HepG2 (cell line): ENCODE results near the gene USP34. TPM values are rescaled to one million over a fixed set of nuclear protein-coding genes. Genes with fewer than 3 reads are reported as not detected.

Experiments used
- HMG20B ChIP-seq: conservative IDR thresholded peaks from 2 replicates; pipeline ENCODE4 v1.6.1; 2016; ENCODE audit warnings: missing genetic modification reagents, missing compliant biosample characterization
- KAT7 ChIP-seq: IDR thresholded peaks from 2 replicates; pipeline ENCODE4 v1.6.1; 2018; ENCODE audit warnings: borderline replicate concordance, missing compliant biosample characterization
- MZF1 ChIP-seq: sonication (generic); formaldehyde crosslinking; IDR thresholded peaks from 2 replicates; pipeline ENCODE4 v1.8.1; 2023; ENCODE audit warnings: mild to moderate bottlenecking, missing genetic modification reagents, borderline replicate concordance
- SKI ChIP-seq: fragments of 450-650 bp; IDR thresholded peaks from one replicate; pipeline ENCODE4 v1.6.1; 2018; ENCODE audit warnings: mild to moderate bottlenecking; ENCODE audit not compliant: partially characterized antibody
- SPEN ChIP-seq: sonication (generic); formaldehyde crosslinking; IDR thresholded peaks from 2 replicates; pipeline ENCODE4 v1.5.1; 2020; ENCODE audit warnings: low read depth, mild to moderate bottlenecking, missing genetic modification reagents
- SSRP1 ChIP-seq: IDR thresholded peaks from 2 replicates; pipeline ENCODE4 v1.6.1; 2016; ENCODE audit warnings: control low read depth
- ZNF383 ChIP-seq: sonication (generic); formaldehyde crosslinking; IDR thresholded peaks from 2 replicates; pipeline ENCODE4 v1.4.0; 2020; ENCODE audit warnings: missing genetic modification reagents, mild to moderate bottlenecking, borderline replicate concordance
- ZNF589 ChIP-seq: sonication (generic); formaldehyde crosslinking; conservative IDR thresholded peaks from 2 replicates; pipeline ENCODE4 v1.8.0; 2022; ENCODE audit warnings: mild to moderate bottlenecking, moderate library complexity, missing genetic modification reagents
- polyA plus RNA-seq, 8 experiments: library from polyadenylated mRNA; depleted of rRNA in 3 of 8; stranded (reverse) in 7 of 8; unstranded in 1 of 8; fragments of >200 nt; fragmentation: Illumina TruSeq in 4 of 8; extraction: Trizol in 4 of 8; gene quantifications; 2 replicates each; pipeline versions ENCODE4 v1.2.1 to v1.2.3, GENCODE V29; 2011 to 2016; ENCODE audit warnings: low read depth in 4 of 8, missing spikeins in 1 of 8, mixed read lengths in 1 of 8; ENCODE audit not compliant: insufficient read depth in 1 of 8
- total RNA-seq, 5 experiments: library from RNA; depleted of rRNA; stranded (reverse); fragments of >200 nt; fragmentation: Illumina TruSeq; extraction: Trizol; gene quantifications; 2 replicates each; pipeline ENCODE4 v1.2.3, GENCODE V29; 2016; ENCODE audit warnings: low read depth in 1 of 5
- TF ChIP-seq, protein P1 (sequence below): sonication (generic); formaldehyde crosslinking; IDR thresholded peaks from 2 replicates; pipeline ENCODE4 v1.5.1; 2020; ENCODE audit warnings: missing genetic modification reagents, mild to moderate bottlenecking, borderline replicate concordance
- TF ChIP-seq, protein P2 (sequence below): conservative IDR thresholded peaks from 2 replicates; pipeline ENCODE4 v1.6.1; 2018; ENCODE audit warnings: missing genetic modification reagents
- TF ChIP-seq, protein P3 (sequence below): sonication (generic); formaldehyde crosslinking; IDR thresholded peaks from 2 replicates; pipeline ENCODE4 v1.4.0; 2020; ENCODE audit warnings: mild to moderate bottlenecking, missing genetic modification reagents
- TF ChIP-seq, protein P4 (sequence below): sonication (generic); formaldehyde crosslinking; IDR thresholded peaks from 2 replicates; pipeline ENCODE4 v1.4.0; 2020; ENCODE audit warnings: mild to moderate bottlenecking, missing genetic modification reagents
- TF ChIP-seq, protein P5 (sequence below): sonication (generic); formaldehyde crosslinking; IDR thresholded peaks from 2 replicates; pipeline ENCODE4 v1.4.0; 2020; ENCODE audit warnings: missing genetic modification reagents, borderline replicate concordance
- TF ChIP-seq, protein P6 (sequence below): sonication (generic); formaldehyde crosslinking; IDR thresholded peaks from 2 replicates; pipeline ENCODE4 v1.5.0; 2020; ENCODE audit warnings: mild to moderate bottlenecking, missing genetic modification reagents

Gene USP34
- total and polyA plus RNA-seq, 2 of the 13 experiments (the other 11 are each of a cell fraction or from before 2014, with no cell fraction given), result 99.2 to 100 TPM

DNA sequence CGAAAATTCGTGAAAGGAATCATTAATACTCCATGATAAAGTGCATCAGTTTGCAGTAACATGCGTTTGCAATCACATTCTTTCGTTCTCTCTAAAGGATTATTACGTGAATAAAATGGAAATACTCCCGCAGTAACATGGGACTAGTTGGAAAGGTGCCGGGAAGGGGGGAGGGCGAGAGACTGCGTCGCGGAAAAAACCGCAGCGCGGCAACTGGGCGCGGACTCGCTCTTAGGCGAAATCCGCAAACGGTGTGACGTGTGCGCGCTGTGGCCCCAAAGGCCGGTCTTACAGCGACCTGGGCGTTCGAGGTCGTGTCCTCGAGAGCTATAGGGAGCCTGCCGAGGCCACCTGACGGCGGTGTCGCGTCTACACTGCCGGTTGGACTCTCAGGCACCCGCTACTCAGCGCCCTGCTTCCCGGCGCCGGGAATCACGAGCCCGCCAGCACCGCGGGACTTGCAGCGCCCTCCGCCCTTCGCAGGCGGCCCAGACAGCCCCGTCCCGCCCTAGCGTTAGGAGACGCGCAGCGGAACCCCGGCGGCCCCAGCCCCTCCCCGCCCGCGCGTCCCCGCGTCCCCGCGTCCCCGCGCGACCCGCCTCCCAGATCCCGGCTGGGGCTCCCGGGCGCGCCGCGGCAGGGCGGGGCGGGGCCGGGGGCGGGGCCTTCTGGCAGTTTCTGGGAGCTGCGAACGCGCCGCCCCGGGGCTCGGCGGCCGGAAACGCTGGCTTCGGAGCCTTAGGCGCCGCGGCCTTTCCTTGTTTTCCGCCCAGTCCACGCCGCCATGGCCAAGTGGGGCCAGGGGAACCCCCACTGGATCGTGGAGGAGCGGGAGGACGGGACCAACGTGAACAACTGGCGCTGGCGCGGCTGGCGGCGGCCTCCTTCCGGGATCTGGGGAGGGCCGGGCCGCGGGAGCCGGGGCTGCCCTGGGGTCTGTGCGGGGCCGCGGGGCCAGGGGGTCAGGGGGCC lies 293.8 kb downstream of the USP34 start (continued):
- TF ChIP-seq, protein P1, sequence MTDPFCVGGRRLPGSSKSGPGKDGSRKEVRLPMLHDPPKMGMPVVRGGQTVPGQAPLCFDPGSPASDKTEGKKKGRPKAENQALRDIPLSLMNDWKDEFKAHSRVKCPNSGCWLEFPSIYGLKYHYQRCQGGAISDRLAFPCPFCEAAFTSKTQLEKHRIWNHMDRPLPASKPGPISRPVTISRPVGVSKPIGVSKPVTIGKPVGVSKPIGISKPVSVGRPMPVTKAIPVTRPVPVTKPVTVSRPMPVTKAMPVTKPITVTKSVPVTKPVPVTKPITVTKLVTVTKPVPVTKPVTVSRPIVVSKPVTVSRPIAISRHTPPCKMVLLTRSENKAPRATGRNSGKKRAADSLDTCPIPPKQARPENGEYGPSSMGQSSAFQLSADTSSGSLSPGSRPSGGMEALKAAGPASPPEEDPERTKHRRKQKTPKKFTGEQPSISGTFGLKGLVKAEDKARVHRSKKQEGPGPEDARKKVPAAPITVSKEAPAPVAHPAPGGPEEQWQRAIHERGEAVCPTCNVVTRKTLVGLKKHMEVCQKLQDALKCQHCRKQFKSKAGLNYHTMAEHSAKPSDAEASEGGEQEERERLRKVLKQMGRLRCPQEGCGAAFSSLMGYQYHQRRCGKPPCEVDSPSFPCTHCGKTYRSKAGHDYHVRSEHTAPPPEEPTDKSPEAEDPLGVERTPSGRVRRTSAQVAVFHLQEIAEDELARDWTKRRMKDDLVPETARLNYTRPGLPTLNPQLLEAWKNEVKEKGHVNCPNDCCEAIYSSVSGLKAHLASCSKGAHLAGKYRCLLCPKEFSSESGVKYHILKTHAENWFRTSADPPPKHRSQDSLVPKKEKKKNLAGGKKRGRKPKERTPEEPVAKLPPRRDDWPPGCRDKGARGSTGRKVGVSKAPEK (CRISPR knock-in tag), result peak; percentile 65; the same call in 1 of the 2 replicates
- TF ChIP-seq, protein P2, sequence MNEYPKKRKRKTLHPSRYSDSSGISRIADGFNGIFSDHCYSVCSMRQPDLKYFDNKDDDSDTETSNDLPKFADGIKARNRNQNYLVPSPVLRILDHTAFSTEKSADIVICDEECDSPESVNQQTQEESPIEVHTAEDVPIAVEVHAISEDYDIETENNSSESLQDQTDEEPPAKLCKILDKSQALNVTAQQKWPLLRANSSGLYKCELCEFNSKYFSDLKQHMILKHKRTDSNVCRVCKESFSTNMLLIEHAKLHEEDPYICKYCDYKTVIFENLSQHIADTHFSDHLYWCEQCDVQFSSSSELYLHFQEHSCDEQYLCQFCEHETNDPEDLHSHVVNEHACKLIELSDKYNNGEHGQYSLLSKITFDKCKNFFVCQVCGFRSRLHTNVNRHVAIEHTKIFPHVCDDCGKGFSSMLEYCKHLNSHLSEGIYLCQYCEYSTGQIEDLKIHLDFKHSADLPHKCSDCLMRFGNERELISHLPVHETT (CRISPR knock-in tag), result peak; percentile 84; the same call in 1 of the 2 replicates
- TF ChIP-seq MZF1, result peak; percentile 78; the same call in 1 of the 2 replicates
- TF ChIP-seq, protein P3, sequence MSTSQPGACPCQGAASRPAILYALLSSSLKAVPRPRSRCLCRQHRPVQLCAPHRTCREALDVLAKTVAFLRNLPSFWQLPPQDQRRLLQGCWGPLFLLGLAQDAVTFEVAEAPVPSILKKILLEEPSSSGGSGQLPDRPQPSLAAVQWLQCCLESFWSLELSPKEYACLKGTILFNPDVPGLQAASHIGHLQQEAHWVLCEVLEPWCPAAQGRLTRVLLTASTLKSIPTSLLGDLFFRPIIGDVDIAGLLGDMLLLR, result peak; percentile 69
- TF ChIP-seq KAT7 (CRISPR knock-in tag), result peak; percentile 85; the same call in 1 of the 2 replicates
- peak; percentile 65; the same call in 1 of the 2 replicates for TF ChIP-seq HMG20B (CRISPR knock-in tag)
- TF ChIP-seq SKI, result peak; percentile 94
- 0 out of 2 replicates have a peak, but pooled peaks have one; percentile 19 for TF ChIP-seq SSRP1 (CRISPR knock-in tag)
- TF ChIP-seq, protein P4, sequence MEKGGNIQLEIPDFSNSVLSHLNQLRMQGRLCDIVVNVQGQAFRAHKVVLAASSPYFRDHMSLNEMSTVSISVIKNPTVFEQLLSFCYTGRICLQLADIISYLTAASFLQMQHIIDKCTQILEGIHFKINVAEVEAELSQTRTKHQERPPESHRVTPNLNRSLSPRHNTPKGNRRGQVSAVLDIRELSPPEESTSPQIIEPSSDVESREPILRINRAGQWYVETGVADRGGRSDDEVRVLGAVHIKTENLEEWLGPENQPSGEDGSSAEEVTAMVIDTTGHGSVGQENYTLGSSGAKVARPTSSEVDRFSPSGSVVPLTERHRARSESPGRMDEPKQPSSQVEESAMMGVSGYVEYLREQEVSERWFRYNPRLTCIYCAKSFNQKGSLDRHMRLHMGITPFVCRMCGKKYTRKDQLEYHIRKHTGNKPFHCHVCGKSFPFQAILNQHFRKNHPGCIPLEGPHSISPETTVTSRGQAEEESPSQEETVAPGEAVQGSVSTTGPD, result peak; percentile 25; the same call in 1 of the 2 replicates
- peak; percentile 89 for TF ChIP-seq SPEN
- TF ChIP-seq, protein P5, sequence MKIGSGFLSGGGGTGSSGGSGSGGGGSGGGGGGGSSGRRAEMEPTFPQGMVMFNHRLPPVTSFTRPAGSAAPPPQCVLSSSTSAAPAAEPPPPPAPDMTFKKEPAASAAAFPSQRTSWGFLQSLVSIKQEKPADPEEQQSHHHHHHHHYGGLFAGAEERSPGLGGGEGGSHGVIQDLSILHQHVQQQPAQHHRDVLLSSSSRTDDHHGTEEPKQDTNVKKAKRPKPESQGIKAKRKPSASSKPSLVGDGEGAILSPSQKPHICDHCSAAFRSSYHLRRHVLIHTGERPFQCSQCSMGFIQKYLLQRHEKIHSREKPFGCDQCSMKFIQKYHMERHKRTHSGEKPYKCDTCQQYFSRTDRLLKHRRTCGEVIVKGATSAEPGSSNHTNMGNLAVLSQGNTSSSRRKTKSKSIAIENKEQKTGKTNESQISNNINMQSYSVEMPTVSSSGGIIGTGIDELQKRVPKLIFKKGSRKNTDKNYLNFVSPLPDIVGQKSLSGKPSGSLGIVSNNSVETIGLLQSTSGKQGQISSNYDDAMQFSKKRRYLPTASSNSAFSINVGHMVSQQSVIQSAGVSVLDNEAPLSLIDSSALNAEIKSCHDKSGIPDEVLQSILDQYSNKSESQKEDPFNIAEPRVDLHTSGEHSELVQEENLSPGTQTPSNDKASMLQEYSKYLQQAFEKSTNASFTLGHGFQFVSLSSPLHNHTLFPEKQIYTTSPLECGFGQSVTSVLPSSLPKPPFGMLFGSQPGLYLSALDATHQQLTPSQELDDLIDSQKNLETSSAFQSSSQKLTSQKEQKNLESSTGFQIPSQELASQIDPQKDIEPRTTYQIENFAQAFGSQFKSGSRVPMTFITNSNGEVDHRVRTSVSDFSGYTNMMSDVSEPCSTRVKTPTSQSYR (CRISPR knock-in tag), result peak; percentile 81
- TF ChIP-seq, protein P6, sequence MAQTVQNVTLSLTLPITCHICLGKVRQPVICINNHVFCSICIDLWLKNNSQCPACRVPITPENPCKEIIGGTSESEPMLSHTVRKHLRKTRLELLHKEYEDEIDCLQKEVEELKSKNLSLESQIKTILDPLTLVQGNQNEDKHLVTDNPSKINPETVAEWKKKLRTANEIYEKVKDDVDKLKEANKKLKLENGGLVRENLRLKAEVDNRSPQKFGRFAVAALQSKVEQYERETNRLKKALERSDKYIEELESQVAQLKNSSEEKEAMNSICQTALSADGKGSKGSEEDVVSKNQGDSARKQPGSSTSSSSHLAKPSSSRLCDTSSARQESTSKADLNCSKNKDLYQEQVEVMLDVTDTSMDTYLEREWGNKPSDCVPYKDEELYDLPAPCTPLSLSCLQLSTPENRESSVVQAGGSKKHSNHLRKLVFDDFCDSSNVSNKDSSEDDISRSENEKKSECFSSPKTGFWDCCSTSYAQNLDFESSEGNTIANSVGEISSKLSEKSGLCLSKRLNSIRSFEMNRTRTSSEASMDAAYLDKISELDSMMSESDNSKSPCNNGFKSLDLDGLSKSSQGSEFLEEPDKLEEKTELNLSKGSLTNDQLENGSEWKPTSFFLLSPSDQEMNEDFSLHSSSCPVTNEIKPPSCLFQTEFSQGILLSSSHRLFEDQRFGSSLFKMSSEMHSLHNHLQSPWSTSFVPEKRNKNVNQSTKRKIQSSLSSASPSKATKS, result no peak
- TF ChIP-seq ZNF589 (CRISPR knock-in tag), result peak; percentile 97; the same call in 1 of the 2 replicates
- TF ChIP-seq ZNF383 (CRISPR knock-in tag), result no peak
